ENCODE data around the gene GRM7.

The GRM7 gene

DNA sequence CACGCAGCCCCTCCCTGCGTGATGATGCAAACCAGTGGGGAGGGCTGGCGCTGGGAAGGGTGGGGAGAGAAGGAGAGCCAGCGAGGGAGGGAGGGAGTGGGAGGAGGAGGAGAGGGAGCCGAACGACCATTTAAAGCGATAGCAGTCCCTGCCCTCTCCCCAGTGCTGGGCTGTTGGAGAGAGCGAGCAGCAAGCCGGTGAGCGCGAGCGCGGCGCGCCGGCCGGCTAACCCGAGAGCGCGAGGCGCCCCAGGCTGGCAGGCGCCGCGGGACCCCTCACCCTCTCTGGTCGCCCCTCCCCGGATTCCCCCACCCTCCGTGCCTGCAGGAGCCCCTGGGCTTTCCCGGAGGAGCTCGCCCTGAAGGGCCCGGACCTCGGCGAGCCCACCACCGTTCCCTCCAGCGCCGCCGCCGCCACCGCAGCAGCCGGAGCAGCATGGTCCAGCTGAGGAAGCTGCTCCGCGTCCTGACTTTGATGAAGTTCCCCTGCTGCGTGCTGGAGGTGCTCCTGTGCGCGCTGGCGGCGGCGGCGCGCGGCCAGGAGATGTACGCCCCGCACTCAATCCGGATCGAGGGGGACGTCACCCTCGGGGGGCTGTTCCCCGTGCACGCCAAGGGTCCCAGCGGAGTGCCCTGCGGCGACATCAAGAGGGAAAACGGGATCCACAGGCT, at the start of gene GRM7:
Gene GRM7, plus strand, starts transcription at position 162 of the 671 bp plus-strand sequence.
- Histone ChIP-seq H3K4me1 (no peaks in the 10 kb centered on the region), H3K4me2 (no peak within 1 kb of the TSS), H3K9ac (no peak within 1 kb of the TSS), H3K4me3 (no peak within 1 kb of the TSS), H3K27ac (no peak within 1 kb of the TSS), H3K36me3 (no peaks in the 10 kb centered on the region), H4K20me1 (no peaks in the 10 kb centered on the region), H3K27me3 (no peaks in the 10 kb centered on the region), H3K9me3 (peaks cover 22% of the 10 kb centered on the region)
- no peak for TF ChIP-seq Cebpa-rat (IDR thresholded peaks at IDR 0.05)

DNA sequence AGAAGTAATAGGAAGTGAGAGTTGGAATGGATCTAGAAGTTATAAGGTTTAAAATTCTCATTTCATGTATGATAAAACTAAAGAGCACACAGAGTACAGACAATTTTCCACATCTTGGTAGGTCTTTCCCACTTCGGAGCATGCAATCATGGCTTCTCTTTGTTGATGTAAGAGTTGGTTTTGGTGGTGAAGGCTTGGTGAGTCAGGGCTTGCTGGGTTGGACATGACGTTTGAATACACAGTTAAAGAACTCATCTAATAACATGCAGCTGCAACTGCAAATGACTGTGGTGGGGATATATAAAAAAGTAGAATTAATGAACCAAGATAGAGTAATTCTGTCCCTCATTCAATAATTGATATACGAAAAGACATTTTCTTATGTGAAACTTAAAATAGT, 39.5 kb upstream of the GRM7 start:
- no peak overlapping the region for H3K4me3 ChIP-seq
- H3K36me3 ChIP-seq: no peaks in the 10 kb centered on the region
- TF ChIP-seq Cebpa-rat (IDR thresholded peaks at IDR 0.05): no peak
- H3K4me1 ChIP-seq: no peaks in the 10 kb centered on the region
- H4K20me1 ChIP-seq: no peaks in the 10 kb centered on the region
- H3K9me3 ChIP-seq: no peaks in the 10 kb centered on the region
- no peak overlapping the region for H3K9ac ChIP-seq
- no peaks in the 10 kb centered on the region for H3K27me3 ChIP-seq
- H3K27ac ChIP-seq: no peak overlapping the region
- no peak overlapping the region for H3K4me2 ChIP-seq

DNA sequence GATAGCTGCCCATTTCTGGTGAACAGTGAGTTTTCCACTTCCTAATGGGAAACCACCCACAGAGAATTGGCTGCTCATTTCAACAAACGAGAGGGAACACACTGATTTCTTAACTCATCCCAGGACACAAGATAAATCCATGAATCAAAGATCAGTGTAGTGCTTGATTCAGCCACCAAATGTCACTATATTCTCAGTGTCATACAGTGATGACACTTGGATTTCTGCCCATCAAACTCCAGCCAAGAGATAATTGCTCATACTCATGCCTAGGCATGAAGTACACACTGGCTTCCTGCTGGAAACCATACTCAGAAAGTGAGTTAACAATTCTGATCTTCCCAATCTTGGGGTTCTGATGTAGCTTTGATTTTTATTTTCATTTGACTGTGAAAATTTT, 35.4 kb upstream of the GRM7 start:
- Histone ChIP-seq H3K36me3 (no peaks in the 10 kb centered on the region), H4K20me1 (no peaks in the 10 kb centered on the region), H3K27ac (no peak overlapping the region), H3K9me3 (no peaks in the 10 kb centered on the region), H3K4me3 (no peak overlapping the region), H3K4me1 (no peaks in the 10 kb centered on the region), H3K4me2 (no peak overlapping the region), H3K9ac (no peak overlapping the region), H3K27me3 (no peaks in the 10 kb centered on the region)
- no peak for TF ChIP-seq Cebpa-rat (IDR thresholded peaks at IDR 0.05)

DNA sequence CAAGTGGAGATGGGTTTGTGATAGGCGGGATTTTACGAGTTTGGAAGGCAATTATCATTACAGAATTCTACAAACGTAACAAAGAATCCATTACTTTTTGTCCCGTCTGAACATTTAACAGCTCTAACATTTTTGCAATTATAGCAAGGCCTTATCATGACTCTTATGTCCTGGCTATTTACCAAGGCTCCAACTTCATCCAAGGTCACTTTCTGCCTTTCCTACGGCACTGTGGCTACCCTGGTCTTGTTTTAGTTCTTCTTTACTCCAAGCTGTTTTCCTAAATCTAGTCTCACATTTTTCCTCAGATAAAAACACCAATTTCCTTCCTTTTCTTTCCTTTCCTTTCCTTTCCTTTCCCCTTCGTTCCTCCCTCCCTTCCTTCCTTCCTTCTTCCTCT, 33.5 kb upstream of the GRM7 start:
- Histone ChIP-seq H3K27ac (no peak overlapping the region), H4K20me1 (no peaks in the 10 kb centered on the region), H3K36me3 (no peaks in the 10 kb centered on the region), H3K27me3 (no peaks in the 10 kb centered on the region), H3K4me1 (no peaks in the 10 kb centered on the region), H3K4me3 (no peak overlapping the region), H3K9me3 (no peaks in the 10 kb centered on the region), H3K4me2 (no peak overlapping the region), H3K9ac (no peak overlapping the region)
- TF ChIP-seq Cebpa-rat (IDR thresholded peaks at IDR 0.05): no peak

DNA sequence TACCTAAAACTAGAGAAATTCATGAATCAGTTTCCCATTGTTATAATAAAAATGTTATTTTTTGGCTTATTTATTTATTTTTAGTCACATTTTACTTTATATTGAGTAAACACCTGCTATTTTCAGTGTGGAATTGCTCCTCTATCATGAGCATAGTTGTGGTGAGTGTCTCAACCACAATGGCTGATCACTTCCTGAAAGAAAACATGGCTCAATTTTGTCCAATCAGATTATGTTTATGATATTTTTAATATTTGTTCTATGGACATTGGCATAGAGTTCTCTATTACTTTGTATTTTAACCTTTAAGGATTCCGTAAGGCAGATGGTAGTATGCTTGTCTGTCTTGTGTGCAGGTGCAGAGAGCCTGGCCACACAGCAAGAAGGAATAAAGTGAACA, 16.2 kb upstream of the GRM7 start:
- Histone ChIP-seq H3K4me3 (no peak overlapping the region), H3K27ac (no peak overlapping the region), H3K36me3 (no peaks in the 10 kb centered on the region), H3K9me3 (no peaks in the 10 kb centered on the region), H4K20me1 (no peaks in the 10 kb centered on the region), H3K27me3 (no peaks in the 10 kb centered on the region), H3K4me1 (0 out of 2 replicates have a peak, but pooled peaks cover 5% of the 10 kb centered on the region), H3K4me2 (no peak overlapping the region), H3K9ac (no peak overlapping the region)
- no peak for TF ChIP-seq Cebpa-rat (IDR thresholded peaks at IDR 0.05)

DNA sequence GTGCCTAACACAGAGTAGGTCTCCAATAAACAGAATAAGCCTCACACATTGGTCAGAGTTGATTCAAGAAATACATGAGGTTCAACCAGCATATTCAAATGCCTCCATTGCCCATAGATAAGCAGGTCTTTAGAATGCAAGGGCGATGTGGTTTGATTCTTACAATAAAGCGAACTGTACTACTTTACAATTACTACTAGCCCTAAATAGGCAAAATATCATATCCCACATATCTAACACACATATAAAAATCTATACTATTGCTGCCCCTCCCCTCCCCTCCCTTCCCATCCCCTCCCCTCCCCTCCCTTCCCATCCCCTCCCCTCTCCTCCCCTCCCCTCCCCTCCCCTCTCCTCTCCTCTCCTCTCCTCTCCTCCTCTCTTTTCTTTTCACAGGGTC, 6.7 kb upstream of the GRM7 start:
- no peak overlapping the region for H3K9ac ChIP-seq
- H3K9me3 ChIP-seq: no peaks in the 10 kb centered on the region
- no peaks in the 10 kb centered on the region for H3K27me3 ChIP-seq
- H3K27ac ChIP-seq: no peak overlapping the region
- H3K4me3 ChIP-seq: no peak overlapping the region
- H3K4me2 ChIP-seq: no peak overlapping the region
- no peak for TF ChIP-seq Cebpa-rat (IDR thresholded peaks at IDR 0.05)
- no peaks in the 10 kb centered on the region for H4K20me1 ChIP-seq
- H3K36me3 ChIP-seq: no peaks in the 10 kb centered on the region
- H3K4me1 ChIP-seq: no peaks in the 10 kb centered on the region

DNA sequence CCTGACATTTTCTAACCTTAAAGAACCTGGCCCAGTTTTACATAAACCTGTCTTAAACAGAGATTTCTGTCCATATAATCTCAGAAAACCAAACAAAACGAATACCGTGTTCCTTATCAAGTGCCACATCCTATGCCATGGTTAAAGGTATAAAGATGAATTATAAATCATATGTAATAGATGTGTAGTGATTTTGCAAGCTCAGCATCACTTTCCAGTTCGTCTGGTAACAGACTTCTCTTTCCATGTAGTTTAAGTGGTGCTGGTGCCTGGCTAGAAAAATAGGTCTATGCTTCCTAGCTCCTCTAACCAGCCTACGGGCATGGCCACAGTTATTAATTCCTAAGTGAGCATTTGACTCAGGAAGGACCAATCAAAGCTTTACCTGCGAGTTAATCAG, 3.4 kb upstream of the GRM7 start:
- Histone ChIP-seq H3K36me3 (no peaks in the 10 kb centered on the region), H3K9me3 (peaks cover 22% of the 10 kb centered on the region), H3K27ac (no peak overlapping the region), H3K27me3 (no peaks in the 10 kb centered on the region), H4K20me1 (no peaks in the 10 kb centered on the region), H3K9ac (no peak overlapping the region), H3K4me2 (no peak overlapping the region), H3K4me3 (no peak overlapping the region), H3K4me1 (no peaks in the 10 kb centered on the region)
- no peak for TF ChIP-seq Cebpa-rat (IDR thresholded peaks at IDR 0.05)

DNA sequence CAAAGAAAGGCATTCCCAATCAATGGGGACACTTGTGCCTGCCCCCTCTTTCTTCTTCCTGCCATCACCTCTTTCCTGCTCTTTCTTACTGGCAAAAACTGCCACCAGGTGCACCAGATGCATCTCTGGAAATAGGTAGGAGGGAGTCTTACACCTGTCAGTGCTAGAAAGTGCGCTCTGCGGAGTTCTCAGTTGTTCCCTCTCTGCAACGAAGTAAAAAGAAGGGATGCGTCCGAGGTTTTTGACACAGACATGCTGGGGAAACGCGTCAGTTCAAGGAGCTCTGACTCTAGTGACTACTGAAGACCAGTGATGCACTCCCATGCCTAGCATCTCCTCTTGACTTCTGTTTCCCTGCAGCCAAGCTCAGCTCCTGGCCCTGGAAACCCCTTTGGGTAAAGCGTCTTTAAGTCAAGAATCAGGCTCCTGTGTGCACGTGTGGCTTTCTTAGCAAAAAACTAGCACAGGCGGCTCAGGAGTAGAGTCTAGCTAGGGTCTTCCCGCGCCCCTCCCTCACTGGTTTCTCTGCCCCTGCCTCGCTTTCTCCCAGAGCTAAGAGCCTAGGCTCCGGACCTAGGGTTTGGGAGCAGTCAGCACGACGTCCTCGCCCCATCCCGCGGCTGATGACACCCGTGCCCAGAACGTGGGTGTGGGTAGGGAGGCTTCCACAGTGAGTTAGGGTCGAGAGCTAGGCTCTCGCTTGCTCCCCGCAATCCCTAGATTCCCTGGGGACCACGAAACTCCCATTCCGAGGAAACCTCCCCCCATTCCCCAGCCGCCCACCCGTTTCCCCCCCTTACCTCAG, 564 bp upstream of the GRM7 start:
- no peaks in the 10 kb centered on the region for H3K27me3 ChIP-seq
- no peak overlapping the region for H3K27ac ChIP-seq
- peaks cover 22% of the 10 kb centered on the region for H3K9me3 ChIP-seq
- H3K4me1 ChIP-seq: no peaks in the 10 kb centered on the region
- no peak for TF ChIP-seq Cebpa-rat (IDR thresholded peaks at IDR 0.05)
- H3K4me2 ChIP-seq: no peak overlapping the region
- no peak overlapping the region for H3K4me3 ChIP-seq
- H4K20me1 ChIP-seq: no peaks in the 10 kb centered on the region
- no peak overlapping the region for H3K9ac ChIP-seq
- no peaks in the 10 kb centered on the region for H3K36me3 ChIP-seq

DNA sequence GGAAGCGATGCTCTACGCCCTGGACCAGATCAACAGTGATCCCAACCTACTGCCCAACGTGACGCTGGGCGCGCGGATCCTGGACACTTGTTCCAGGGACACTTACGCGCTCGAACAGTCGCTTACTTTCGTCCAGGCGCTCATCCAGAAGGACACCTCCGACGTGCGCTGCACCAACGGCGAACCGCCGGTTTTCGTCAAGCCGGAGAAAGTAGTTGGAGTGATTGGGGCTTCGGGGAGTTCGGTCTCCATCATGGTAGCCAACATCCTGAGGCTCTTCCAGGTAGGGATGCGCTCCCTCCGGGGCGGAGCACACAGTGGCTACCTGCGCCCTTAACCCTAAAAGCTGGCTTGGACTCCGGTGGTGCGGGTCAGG, 698 bp downstream of the GRM7 start:
- no peak for TF ChIP-seq Cebpa-rat (IDR thresholded peaks at IDR 0.05)
- H3K9ac ChIP-seq: no peak overlapping the region
- H3K4me1 ChIP-seq: no peaks in the 10 kb centered on the region
- H4K20me1 ChIP-seq: no peaks in the 10 kb centered on the region
- H3K9me3 ChIP-seq: peaks cover 22% of the 10 kb centered on the region
- H3K27me3 ChIP-seq: no peaks in the 10 kb centered on the region
- H3K36me3 ChIP-seq: no peaks in the 10 kb centered on the region
- no peak overlapping the region for H3K27ac ChIP-seq
- no peak overlapping the region for H3K4me2 ChIP-seq
- H3K4me3 ChIP-seq: no peak overlapping the region

DNA sequence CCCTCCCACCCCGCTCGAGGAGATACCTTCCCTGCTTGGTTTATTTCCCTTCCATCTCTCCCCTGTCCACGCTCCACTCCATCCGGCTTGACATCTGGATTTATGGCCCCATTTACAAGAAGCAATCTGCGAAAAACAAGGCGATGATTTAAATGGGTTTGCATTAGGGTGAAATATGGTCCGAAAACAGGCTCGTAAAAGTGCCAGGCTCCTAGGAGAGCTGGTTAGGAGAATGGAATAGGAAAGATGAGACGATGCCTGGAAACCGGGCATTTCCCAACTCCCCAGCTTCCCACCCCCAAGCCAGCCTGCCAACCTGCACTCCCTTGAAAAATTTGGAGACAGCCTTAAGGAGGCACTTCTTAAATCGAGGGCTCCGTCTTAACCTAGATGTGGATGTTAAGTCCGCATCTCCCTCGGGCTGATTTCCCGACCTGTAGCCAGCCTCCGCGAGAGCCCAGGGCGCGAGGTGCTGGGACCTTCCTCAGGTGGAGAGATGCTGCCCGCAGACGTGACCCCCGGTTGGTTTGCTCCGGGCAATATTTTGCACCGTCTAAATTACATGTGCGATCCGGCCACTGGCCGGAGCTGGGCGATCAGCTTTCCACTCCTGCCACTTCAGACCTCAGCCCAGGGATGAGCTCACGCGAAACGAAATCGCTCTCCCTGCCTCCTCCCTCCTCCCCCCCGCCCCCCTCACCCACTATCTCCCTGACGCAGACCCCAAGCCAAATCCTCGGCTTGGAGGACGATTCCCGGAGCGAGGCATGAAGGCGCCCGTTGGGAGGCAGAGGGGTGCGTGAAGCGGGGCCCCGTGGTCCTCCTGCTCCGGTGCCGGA, 1.3 kb downstream of the GRM7 start:
- H3K27ac ChIP-seq: no peak overlapping the region
- no peaks in the 10 kb centered on the region for H3K36me3 ChIP-seq
- H3K4me3 ChIP-seq: no peak overlapping the region
- no peak overlapping the region for H3K9ac ChIP-seq
- no peaks in the 10 kb centered on the region for H4K20me1 ChIP-seq
- no peaks in the 10 kb centered on the region for H3K27me3 ChIP-seq
- no peak for TF ChIP-seq Cebpa-rat (IDR thresholded peaks at IDR 0.05)
- H3K4me1 ChIP-seq: no peaks in the 10 kb centered on the region
- peaks cover 22% of the 10 kb centered on the region for H3K9me3 ChIP-seq
- no peak overlapping the region for H3K4me2 ChIP-seq

Data from BLaER1 (cell line).